Sigmoid colon (tissue), 4 donors: Measurements from ENCODE around the gene WFIKKN2.

ENCODE experiments used
- POLR2A ChIP-seq, 2 donors: fragments of 450-650 bp; IDR thresholded peaks; one replicate each; pipeline ENCODE4 v1.6.1; 2016; ENCODE audit warnings: antibody characterized with exemption in 2 of 2, mild to moderate bottlenecking in 2 of 2, moderate library complexity in 2 of 2
- POLR2AphosphoS5 ChIP-seq, 4 donors: sonication (generic); formaldehyde crosslinking; IDR thresholded peaks; one replicate each; pipeline ENCODE4 v1.6.1; 2017; ENCODE audit warnings: antibody characterized with exemption in 4 of 4
- TF ChIP-seq, protein P1 (sequence below), 4 experiments: fragments of 450-650 bp in 3 of 4; fragments of 200-600 bp in 1 of 4; IDR thresholded peaks; one replicate each; pipeline ENCODE4 v1.5.1; 2016 to 2019; ENCODE audit warnings: antibody characterized with exemption in 4 of 4, mild to moderate bottlenecking in 3 of 4, moderate library complexity in 2 of 4

GRCh38 chr17:50837980-50838954 lies 2.9 kb downstream of the WFIKKN2 start:
- TF ChIP-seq, protein P1, sequence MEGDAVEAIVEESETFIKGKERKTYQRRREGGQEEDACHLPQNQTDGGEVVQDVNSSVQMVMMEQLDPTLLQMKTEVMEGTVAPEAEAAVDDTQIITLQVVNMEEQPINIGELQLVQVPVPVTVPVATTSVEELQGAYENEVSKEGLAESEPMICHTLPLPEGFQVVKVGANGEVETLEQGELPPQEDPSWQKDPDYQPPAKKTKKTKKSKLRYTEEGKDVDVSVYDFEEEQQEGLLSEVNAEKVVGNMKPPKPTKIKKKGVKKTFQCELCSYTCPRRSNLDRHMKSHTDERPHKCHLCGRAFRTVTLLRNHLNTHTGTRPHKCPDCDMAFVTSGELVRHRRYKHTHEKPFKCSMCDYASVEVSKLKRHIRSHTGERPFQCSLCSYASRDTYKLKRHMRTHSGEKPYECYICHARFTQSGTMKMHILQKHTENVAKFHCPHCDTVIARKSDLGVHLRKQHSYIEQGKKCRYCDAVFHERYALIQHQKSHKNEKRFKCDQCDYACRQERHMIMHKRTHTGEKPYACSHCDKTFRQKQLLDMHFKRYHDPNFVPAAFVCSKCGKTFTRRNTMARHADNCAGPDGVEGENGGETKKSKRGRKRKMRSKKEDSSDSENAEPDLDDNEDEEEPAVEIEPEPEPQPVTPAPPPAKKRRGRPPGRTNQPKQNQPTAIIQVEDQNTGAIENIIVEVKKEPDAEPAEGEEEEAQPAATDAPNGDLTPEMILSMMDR (IDR thresholded peaks at IDR 0.05) = no peak
- no peak for TF ChIP-seq POLR2AphosphoS5 (IDR thresholded peaks at IDR 0.05)
- TF ChIP-seq POLR2A (IDR thresholded peaks at IDR 0.05) = no peak
